HEK293 (cell line): ENCODE data around the gene RPS19.
A peak's percentile ranks its signal among the peaks of the same experiment; 100 is the strongest.

Experiments
- EGR2 ChIP-seq: fragments of 450-650 bp; formaldehyde crosslinking; IDR thresholded peaks from 2 replicates; pipeline ENCODE4 v1.5.1; 2016; ENCODE audit warnings: low read depth, missing biosample characterization, missing genetic modification characterization
- FEZF1 ChIP-seq: fragments of 450-650 bp; formaldehyde crosslinking; IDR thresholded peaks from 2 replicates; pipeline ENCODE4 v1.5.1; 2016; ENCODE audit warnings: missing biosample characterization, missing genetic modification characterization
- GLI2 ChIP-seq: fragments of 450-650 bp; formaldehyde crosslinking; IDR thresholded peaks from 2 replicates; pipeline ENCODE4; 2017; ENCODE audit warnings: missing biosample characterization, missing genetic modification characterization, low read depth, borderline replicate concordance
- GLI4 ChIP-seq: fragments of 450-650 bp; formaldehyde crosslinking; IDR thresholded peaks from 2 replicates; pipeline ENCODE4 v1.5.1; 2016; ENCODE audit warnings: missing biosample characterization, missing genetic modification characterization
- PRDM1 ChIP-seq: fragments of 450-650 bp; formaldehyde crosslinking; IDR thresholded peaks from 2 replicates; pipeline ENCODE4; 2016; ENCODE audit warnings: missing biosample characterization, missing genetic modification characterization
- SALL2 ChIP-seq: fragments of 450-650 bp; formaldehyde crosslinking; IDR thresholded peaks from 2 replicates; pipeline ENCODE4 v1.5.0; 2017; ENCODE audit warnings: missing biosample characterization, mild to moderate bottlenecking, missing genetic modification characterization, borderline replicate concordance
- ZBTB20 ChIP-seq: fragments of 450-650 bp; formaldehyde crosslinking; IDR thresholded peaks from 2 replicates; pipeline ENCODE4 v1.5.1; 2016; ENCODE audit warnings: missing biosample characterization, missing genetic modification characterization
- ZNF138 ChIP-seq: fragments of 450-650 bp; formaldehyde crosslinking; IDR thresholded peaks from 2 replicates; pipeline ENCODE4 v1.5.1; 2016; ENCODE audit warnings: missing biosample characterization, missing genetic modification characterization, borderline replicate concordance
- ZNF146 ChIP-seq: fragments of 450-650 bp; formaldehyde crosslinking; IDR thresholded peaks from 2 replicates; pipeline ENCODE4 v1.5.1; 2016; ENCODE audit warnings: missing biosample characterization, missing genetic modification characterization
- ZNF157 ChIP-seq: fragments of 450-650 bp; formaldehyde crosslinking; IDR thresholded peaks from 2 replicates; pipeline ENCODE4 v1.5.1; 2016; ENCODE audit warnings: missing biosample characterization, missing genetic modification characterization
- ZNF19 ChIP-seq: fragments of 450-650 bp; formaldehyde crosslinking; IDR thresholded peaks from 2 replicates; pipeline ENCODE4; 2016; ENCODE audit warnings: missing biosample characterization, missing genetic modification characterization, low read depth
- ZNF221 ChIP-seq: fragments of 450-650 bp; formaldehyde crosslinking; IDR thresholded peaks from 2 replicates; pipeline ENCODE4 v1.5.1; 2017; ENCODE audit warnings: missing biosample characterization, missing genetic modification characterization, borderline replicate concordance
- ZNF24 ChIP-seq: fragments of 450-650 bp; formaldehyde crosslinking; IDR thresholded peaks from 2 replicates; pipeline ENCODE4 v1.5.1; 2016; ENCODE audit warnings: missing biosample characterization, missing genetic modification characterization
- ZNF26 ChIP-seq: fragments of 450-650 bp; formaldehyde crosslinking; IDR thresholded peaks from 2 replicates; pipeline ENCODE4 v1.5.1; 2016; ENCODE audit warnings: missing biosample characterization, missing genetic modification characterization
- ZNF292 ChIP-seq: fragments of 450-650 bp; formaldehyde crosslinking; IDR thresholded peaks from 2 replicates; pipeline ENCODE4 v1.5.1; 2016; ENCODE audit warnings: low read depth, missing biosample characterization, missing genetic modification characterization, borderline replicate concordance
- ZNF302 ChIP-seq: fragments of 450-650 bp; formaldehyde crosslinking; IDR thresholded peaks from 2 replicates; pipeline ENCODE4 v1.5.1; 2016; ENCODE audit warnings: missing biosample characterization, missing genetic modification characterization, low read depth
- ZNF350 ChIP-seq: fragments of 450-650 bp; formaldehyde crosslinking; IDR thresholded peaks from 2 replicates; pipeline ENCODE4 v1.5.0; 2017; ENCODE audit warnings: missing biosample characterization, mild to moderate bottlenecking, missing genetic modification characterization
- ZNF394 ChIP-seq: fragments of 450-650 bp; formaldehyde crosslinking; IDR thresholded peaks from 2 replicates; pipeline ENCODE4 v1.5.1; 2016; ENCODE audit warnings: missing biosample characterization, missing genetic modification characterization, mild to moderate bottlenecking, moderate library complexity, borderline replicate concordance
- ZNF473 ChIP-seq: fragments of 450-650 bp; formaldehyde crosslinking; IDR thresholded peaks from 2 replicates; pipeline ENCODE4 v1.5.1; 2017; ENCODE audit warnings: missing biosample characterization, missing genetic modification characterization
- ZNF501 ChIP-seq: fragments of 450-650 bp; formaldehyde crosslinking; IDR thresholded peaks from 2 replicates; pipeline ENCODE4 v1.5.1; 2016; ENCODE audit warnings: missing biosample characterization, missing genetic modification characterization
- ZNF530 ChIP-seq: fragments of 450-650 bp; formaldehyde crosslinking; IDR thresholded peaks from 2 replicates; pipeline ENCODE4 v1.5.1; 2016; ENCODE audit warnings: low read depth, missing biosample characterization, missing genetic modification characterization
- ZNF776 ChIP-seq: fragments of 450-650 bp; formaldehyde crosslinking; IDR thresholded peaks from 2 replicates; pipeline ENCODE4 v1.5.0; 2017; ENCODE audit warnings: missing biosample characterization, missing genetic modification characterization, borderline replicate concordance
- ZNF791 ChIP-seq: fragments of 450-650 bp; formaldehyde crosslinking; IDR thresholded peaks from 2 replicates; pipeline ENCODE4 v1.5.1; 2016; ENCODE audit warnings: missing biosample characterization, missing genetic modification characterization
- ZSCAN18 ChIP-seq: fragments of 450-650 bp; formaldehyde crosslinking; IDR thresholded peaks from 2 replicates; pipeline ENCODE4 v1.5.1; 2016; ENCODE audit warnings: missing biosample characterization, missing genetic modification characterization
- ZSCAN23 ChIP-seq: fragments of 450-650 bp; formaldehyde crosslinking; IDR thresholded peaks from 2 replicates; pipeline ENCODE4 v1.5.1; 2016; ENCODE audit warnings: missing biosample characterization, missing genetic modification characterization
- TF ChIP-seq, protein P1 (sequence below): sonication (generic); formaldehyde crosslinking; IDR thresholded peaks from 2 replicates; pipeline ENCODE4 v1.8.1; 2022; ENCODE audit warnings: mild to moderate bottlenecking, moderate library complexity, missing genetic modification reagents
- TF ChIP-seq, protein P2 (sequence below): fragments of 450-650 bp; formaldehyde crosslinking; IDR thresholded peaks from 2 replicates; pipeline ENCODE4 v1.5.1; 2016; ENCODE audit warnings: missing biosample characterization, missing genetic modification characterization
- TF ChIP-seq, protein P3 (sequence below): fragments of 450-650 bp; formaldehyde crosslinking; IDR thresholded peaks from 2 replicates; pipeline ENCODE4 v1.5.1; 2017; ENCODE audit warnings: missing biosample characterization, missing genetic modification characterization
- TF ChIP-seq, protein P4 (sequence below): fragments of 450-650 bp; formaldehyde crosslinking; IDR thresholded peaks from 2 replicates; pipeline ENCODE4 v1.5.1; 2017; ENCODE audit warnings: missing biosample characterization, missing genetic modification characterization

Gene RPS19

GRCh38 chr19:41859618-41860418 is at the start of gene RPS19 (continued):
- TF ChIP-seq ZNF146 (peak; percentile 13; the same call in 1 of the 2 replicates), ZNF530 (tag by site-specific recombination) (no peak), ZNF221 (tag by site-specific recombination) (peak; percentile 9; the same call in 1 of the 2 replicates), ZNF292 (no peak), SALL2 (tag by site-specific recombination) (no peak), ZNF138 (tag by site-specific recombination) (no peak), ZNF26 (no peak), ZNF19 (no peak), ZNF24 (peak; percentile 95), ZNF776 (tag by site-specific recombination) (no peak), EGR2 (tag by site-specific recombination) (peak; percentile 49), ZBTB20 (tag by site-specific recombination) (peak; percentile 96), GLI4 (no peak), ZSCAN18 (peak; percentile 38; the same call in 1 of the 2 replicates), GLI2 (no peak), ZSCAN23 (tag by site-specific recombination) (peak; percentile 20; the same call in 1 of the 2 replicates), ZNF350 (tag by site-specific recombination) (no peak), ZNF157 (tag by site-specific recombination) (no peak), ZNF791 (tag by site-specific recombination) (no peak), ZNF302 (tag by site-specific recombination) (no peak), ZNF473 (tag by site-specific recombination) (no peak), PRDM1 (tag by site-specific recombination) (peak; percentile 96), ZNF394 (tag by site-specific recombination) (peak; percentile 76; the same call in 1 of the 2 replicates), ZNF501 (tag by site-specific recombination) (peak; percentile 98), FEZF1 (tag by site-specific recombination) (peak; percentile 51; the same call in 1 of the 2 replicates)
- TF ChIP-seq, protein P1, sequence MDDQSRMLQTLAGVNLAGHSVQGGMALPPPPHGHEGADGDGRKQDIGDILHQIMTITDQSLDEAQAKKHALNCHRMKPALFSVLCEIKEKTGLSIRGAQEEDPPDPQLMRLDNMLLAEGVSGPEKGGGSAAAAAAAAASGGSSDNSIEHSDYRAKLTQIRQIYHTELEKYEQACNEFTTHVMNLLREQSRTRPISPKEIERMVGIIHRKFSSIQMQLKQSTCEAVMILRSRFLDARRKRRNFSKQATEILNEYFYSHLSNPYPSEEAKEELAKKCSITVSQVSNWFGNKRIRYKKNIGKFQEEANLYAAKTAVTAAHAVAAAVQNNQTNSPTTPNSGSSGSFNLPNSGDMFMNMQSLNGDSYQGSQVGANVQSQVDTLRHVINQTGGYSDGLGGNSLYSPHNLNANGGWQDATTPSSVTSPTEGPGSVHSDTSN (CRISPR knock-in tag), result no peak; the same call in 1 of the 2 replicates
- TF ChIP-seq, protein P2, sequence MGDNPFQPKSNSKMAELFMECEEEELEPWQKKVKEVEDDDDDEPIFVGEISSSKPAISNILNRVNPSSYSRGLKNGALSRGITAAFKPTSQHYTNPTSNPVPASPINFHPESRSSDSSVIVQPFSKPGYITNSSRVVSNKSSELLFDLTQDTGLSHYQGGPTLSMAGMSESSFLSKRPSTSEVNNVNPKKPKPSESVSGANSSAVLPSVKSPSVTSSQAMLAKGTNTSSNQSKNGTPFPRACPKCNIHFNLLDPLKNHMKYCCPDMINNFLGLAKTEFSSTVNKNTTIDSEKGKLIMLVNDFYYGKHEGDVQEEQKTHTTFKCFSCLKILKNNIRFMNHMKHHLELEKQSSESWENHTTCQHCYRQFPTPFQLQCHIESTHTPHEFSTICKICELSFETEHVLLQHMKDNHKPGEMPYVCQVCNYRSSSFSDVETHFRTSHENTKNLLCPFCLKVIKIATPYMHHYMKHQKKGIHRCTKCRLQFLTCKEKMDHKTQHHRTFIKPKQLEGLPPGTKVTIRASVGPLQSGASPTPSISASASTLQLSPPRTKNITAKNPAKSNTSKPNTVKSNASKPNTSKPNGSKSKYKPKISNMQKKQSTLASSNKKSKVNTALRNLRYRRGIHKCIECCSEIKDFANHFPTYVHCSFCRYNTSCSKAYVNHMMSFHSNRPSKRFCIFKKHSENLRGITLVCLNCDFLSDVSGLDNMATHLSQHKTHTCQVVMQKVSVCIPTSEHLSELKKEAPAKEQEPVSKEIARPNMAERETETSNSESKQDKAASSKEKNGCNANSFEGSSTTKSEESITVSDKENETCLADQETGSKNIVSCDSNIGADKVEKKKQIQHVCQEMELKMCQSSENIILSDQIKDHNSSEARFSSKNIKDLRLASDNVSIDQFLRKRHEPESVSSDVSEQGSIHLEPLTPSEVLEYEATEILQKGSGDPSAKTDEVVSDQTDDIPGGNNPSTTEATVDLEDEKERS, result no peak
- TF ChIP-seq, protein P3, sequence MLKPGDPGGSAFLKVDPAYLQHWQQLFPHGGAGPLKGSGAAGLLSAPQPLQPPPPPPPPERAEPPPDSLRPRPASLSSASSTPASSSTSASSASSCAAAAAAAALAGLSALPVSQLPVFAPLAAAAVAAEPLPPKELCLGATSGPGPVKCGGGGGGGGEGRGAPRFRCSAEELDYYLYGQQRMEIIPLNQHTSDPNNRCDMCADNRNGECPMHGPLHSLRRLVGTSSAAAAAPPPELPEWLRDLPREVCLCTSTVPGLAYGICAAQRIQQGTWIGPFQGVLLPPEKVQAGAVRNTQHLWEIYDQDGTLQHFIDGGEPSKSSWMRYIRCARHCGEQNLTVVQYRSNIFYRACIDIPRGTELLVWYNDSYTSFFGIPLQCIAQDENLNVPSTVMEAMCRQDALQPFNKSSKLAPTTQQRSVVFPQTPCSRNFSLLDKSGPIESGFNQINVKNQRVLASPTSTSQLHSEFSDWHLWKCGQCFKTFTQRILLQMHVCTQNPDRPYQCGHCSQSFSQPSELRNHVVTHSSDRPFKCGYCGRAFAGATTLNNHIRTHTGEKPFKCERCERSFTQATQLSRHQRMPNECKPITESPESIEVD (tag by site-specific recombination), result no peak
- TF ChIP-seq, protein P4, sequence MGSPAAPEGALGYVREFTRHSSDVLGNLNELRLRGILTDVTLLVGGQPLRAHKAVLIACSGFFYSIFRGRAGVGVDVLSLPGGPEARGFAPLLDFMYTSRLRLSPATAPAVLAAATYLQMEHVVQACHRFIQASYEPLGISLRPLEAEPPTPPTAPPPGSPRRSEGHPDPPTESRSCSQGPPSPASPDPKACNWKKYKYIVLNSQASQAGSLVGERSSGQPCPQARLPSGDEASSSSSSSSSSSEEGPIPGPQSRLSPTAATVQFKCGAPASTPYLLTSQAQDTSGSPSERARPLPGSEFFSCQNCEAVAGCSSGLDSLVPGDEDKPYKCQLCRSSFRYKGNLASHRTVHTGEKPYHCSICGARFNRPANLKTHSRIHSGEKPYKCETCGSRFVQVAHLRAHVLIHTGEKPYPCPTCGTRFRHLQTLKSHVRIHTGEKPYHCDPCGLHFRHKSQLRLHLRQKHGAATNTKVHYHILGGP (tag by site-specific recombination), result no peak
